ENCODE measurements around the gene SON.

Gene SON

DNA sequence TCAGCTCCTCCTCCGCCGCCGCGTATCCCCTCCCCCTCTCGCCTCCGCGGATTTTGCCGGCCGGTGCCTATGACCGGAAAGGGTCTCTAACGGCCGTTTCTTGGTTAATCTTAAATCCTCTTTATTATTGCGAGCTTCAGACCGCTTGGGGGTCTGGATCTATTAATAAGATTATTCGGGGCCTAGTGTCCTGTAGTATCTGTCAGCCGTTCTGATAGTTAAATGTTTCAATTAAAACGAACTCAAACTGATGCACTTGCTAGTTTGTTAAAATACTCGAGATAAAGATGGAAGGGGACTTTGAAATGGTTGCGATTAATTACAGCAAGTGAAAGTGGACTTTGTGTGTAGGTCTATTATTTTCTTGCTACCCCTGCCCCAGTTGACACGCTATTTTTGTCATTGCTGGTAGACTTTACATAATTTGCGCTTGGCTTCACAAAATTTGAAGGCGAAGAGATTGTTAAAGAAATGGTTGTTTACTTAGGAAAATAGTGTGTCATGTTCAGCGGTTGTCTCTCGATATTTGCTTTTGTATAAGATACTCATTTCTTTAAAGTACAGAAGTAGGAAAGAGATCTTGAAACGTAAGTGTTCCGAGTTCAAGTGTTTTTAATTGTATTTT, 779 bp downstream of the SON start:
- DNase-seq (ENCODE audit: low read depth in 2 of 2) = peak; percentile 15 to 52

DNA sequence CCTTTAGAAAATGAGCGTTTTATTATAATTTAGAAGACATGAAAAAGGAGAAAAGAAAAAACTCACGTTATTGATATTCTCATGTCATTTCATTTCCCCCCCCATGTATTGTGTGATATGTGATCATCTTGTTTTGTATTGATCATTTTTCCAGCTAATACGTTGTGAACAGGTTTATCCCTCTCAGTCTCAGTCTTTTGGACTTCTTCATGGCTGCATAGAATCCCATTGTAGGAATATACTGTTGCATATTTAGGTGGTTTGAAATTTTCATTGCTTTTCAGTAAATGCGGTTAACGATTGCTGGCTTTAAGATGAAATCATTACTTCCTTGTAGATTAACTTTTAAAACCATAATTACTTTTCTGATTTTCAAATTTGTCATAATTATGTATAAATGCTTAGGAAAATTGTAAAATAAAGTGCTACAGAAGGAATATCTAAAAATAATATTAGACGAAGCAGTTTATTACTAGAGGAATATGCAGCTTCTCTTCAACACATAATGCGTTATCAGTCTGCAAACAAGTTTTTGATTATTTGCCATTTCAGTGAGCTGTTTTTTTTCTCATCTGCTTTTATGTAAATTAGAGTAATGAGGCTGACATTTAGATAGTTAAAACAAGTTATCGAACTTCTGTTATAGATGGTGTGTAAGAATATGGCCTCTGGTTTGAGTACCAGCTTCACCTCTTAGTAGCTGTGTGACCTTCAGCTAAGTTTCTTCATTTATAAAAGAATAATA, 1.8 kb downstream of the SON start:
- DNase-seq (ENCODE audit: low read depth in 2 of 2) = no peak

DNA sequence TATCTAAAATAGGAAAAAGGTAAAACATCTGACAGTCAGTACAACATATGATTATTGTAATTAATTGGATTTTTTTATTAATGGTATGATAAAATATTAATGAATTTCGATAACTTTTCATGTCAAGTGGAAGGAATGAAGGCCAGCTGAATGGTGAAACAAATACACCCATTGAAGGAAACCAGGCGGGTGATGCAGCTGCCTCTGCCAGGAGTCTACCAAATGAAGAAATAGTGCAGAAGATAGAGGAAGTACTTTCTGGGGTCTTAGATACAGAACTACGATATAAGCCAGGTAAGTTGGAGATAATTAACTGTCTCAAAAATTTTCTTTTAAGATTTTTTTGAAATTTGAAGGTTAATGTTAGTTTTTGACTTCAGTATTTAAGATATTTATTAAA, 3.2 kb downstream of the SON start:
- no peak for DNase-seq (ENCODE audit: low read depth in 2 of 2)

DNA sequence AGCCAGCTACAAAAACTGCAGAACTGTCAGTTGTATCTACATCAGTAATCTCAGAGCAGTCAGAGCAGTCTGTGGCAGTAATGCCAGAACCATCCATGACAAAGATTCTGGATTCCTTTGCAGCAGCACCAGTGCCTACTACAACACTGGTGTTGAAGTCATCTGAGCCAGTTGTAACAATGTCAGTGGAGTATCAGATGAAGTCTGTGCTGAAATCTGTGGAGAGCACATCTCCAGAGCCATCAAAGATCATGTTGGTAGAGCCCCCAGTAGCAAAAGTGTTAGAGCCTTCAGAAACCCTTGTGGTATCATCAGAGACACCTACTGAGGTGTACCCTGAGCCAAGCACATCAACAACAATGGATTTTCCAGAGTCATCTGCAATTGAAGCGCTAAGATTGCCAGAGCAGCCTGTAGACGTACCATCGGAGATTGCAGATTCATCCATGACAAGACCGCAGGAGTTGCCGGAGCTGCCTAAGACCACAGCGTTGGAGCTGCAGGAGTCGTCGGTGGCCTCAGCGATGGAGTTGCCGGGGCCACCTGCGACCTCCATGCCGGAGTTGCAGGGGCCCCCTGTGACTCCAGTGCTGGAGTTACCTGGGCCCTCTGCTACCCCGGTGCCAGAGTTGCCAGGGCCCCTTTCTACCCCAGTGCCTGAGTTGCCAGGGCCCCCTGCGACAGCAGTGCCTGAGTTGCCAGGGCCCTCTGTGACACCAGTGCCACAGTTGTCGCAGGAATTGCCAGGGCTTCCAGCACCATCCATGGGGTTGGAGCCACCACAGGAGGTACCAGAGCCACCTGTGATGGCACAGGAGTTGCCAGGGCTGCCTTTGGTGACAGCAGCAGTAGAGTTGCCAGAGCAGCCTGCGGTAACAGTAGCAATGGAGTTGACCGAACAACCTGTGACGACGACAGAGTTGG, 7.3 kb downstream of the SON start:
- no peak for DNase-seq (ENCODE audit: low read depth in 2 of 2)

DNA sequence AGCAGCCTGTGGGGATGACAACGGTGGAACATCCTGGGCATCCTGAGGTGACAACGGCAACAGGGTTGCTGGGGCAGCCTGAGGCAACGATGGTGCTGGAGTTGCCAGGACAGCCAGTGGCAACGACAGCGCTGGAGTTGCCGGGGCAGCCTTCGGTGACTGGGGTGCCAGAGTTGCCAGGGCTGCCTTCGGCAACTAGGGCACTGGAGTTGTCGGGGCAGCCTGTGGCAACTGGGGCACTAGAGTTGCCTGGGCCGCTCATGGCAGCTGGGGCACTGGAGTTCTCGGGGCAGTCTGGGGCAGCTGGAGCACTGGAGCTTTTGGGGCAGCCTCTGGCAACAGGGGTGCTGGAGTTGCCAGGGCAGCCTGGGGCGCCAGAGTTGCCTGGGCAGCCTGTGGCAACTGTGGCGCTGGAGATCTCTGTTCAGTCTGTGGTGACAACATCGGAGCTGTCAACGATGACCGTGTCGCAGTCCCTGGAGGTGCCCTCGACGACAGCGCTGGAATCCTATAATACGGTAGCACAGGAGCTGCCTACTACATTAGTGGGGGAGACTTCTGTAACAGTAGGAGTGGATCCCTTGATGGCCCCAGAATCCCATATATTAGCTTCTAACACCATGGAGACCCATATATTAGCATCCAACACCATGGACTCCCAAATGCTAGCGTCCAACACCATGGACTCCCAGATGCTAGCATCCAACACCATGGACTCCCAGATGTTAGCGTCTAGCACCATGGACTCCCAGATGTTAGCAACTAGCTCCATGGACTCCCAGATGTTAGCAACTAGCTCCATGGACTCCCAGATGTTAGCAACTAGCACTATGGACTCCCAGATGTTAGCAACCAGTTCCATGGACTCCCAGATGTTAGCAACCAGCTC, 8.2 kb downstream of the SON start:
- DNase-seq (ENCODE audit: low read depth in 2 of 2) = no peak

DNA sequence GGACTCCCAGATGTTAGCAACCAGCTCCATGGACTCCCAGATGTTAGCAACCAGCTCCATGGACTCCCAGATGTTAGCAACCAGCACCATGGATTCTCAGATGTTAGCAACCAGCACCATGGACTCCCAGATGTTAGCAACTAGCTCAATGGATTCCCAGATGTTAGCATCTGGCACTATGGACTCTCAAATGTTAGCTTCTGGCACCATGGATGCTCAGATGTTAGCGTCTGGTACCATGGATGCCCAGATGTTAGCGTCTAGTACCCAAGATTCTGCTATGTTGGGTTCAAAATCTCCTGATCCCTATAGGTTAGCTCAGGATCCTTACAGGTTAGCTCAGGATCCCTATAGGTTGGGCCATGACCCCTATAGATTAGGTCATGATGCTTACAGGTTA, 8.8 kb downstream of the SON start:
- no peak for DNase-seq (ENCODE audit: low read depth in 2 of 2)

DNA sequence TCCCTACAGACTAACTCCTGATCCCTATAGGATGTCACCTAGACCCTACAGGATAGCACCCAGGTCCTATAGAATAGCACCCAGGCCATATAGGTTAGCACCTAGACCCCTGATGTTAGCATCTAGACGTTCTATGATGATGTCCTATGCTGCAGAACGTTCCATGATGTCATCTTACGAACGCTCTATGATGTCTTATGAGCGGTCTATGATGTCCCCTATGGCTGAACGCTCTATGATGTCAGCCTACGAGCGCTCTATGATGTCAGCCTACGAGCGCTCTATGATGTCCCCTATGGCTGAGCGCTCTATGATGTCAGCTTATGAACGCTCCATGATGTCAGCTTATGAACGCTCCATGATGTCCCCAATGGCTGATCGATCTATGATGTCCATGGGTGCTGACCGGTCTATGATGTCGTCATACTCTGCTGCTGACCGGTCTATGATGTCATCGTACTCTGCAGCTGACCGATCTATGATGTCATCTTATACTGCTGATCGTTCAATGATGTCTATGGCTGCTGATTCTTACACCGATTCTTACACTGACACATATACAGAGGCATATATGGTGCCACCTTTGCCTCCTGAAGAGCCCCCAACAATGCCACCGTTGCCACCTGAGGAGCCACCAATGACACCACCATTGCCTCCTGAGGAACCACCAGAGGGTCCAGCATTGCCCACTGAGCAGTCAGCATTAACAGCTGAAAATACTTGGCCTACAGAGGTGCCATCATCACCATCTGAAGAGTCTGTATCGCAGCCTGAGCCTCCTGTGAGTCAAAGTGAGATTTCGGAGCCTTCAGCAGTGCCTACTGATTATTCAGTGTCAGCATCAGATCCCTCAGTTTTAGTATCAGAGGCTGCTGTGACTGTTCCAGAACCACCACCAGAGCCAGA, 9.5 kb downstream of the SON start:
- no peak for DNase-seq (ENCODE audit: low read depth in 2 of 2)

DNA sequence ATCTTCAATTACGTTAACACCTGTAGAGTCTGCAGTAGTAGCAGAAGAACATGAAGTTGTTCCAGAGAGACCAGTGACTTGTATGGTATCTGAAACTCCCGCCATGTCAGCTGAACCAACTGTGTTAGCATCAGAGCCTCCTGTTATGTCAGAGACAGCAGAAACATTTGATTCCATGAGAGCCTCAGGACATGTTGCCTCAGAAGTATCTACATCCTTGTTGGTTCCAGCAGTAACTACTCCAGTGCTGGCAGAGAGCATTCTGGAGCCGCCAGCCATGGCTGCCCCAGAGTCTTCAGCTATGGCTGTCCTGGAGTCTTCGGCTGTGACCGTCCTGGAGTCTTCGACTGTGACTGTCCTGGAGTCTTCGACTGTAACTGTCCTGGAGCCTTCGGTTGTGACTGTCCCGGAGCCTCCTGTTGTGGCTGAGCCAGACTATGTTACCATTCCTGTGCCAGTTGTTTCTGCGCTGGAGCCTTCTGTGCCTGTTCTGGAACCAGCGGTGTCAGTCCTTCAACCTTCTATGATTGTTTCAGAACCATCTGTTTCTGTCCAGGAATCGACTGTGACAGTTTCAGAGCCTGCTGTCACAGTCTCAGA, 10.3 kb downstream of the SON start:
- no peak for DNase-seq (ENCODE audit: low read depth in 2 of 2)

DNA sequence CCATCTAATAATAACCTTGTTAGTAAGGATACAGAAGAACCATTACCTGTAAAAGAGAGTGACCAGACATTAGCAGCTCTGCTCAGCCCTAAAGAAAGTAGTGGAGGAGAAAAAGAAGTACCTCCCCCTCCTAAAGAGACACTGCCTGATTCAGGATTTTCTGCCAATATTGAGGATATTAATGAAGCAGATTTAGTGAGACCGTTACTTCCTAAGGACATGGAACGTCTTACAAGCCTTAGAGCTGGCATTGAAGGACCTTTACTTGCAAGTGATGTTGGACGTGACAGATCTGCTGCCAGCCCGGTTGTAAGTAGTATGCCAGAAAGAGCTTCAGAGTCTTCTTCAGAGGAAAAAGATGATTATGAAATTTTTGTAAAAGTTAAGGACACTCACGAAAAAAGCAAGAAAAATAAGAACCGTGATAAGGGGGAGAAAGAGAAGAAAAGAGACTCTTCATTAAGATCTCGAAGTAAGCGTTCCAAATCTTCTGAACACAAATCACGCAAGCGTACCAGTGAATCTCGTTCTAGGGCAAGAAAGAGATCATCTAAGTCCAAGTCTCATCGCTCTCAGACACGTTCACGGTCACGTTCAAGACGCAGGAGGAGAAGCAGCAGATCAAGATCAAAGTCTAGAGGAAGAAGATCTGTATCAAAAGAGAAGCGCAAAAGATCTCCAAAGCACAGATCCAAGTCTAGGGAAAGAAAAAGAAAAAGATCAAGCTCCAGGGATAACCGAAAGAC, 11.6 kb downstream of the SON start:
- no peak for DNase-seq (ENCODE audit: low read depth in 2 of 2)

DNA sequence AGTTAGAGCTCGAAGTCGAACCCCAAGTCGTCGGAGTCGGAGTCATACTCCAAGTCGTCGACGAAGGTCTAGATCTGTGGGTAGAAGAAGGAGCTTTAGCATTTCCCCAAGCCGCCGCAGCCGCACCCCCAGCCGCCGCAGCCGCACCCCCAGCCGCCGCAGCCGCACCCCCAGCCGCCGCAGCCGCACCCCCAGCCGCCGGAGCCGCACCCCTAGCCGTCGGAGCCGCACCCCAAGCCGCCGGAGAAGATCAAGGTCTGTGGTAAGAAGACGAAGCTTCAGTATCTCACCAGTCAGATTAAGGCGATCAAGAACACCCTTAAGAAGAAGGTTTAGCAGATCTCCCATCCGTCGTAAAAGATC, 12.1 kb downstream of the SON start:
- no peak for DNase-seq (ENCODE audit: low read depth in 2 of 2)

DNA sequence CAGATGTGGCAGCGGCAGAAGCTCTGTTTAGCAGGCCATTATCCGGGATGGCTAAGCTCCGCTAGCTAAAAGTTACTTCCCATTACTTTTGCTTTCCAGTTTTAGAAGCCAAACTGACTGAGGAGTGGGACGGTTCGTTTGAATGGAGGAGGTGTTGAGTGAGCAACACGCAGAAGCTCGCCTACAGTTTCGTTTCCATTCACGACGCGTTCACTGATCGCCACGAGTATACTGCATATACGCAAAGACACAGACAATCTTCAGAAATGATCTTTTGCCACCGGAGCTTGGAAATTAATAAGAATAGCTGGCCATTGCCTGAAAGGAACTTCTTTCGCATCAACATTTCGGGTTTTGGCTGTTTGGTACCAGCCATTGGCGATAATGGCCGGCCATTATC, 14.6 kb downstream of the SON start:
- DNase-seq (ENCODE audit: low read depth in 2 of 2) = no peak

DNA sequence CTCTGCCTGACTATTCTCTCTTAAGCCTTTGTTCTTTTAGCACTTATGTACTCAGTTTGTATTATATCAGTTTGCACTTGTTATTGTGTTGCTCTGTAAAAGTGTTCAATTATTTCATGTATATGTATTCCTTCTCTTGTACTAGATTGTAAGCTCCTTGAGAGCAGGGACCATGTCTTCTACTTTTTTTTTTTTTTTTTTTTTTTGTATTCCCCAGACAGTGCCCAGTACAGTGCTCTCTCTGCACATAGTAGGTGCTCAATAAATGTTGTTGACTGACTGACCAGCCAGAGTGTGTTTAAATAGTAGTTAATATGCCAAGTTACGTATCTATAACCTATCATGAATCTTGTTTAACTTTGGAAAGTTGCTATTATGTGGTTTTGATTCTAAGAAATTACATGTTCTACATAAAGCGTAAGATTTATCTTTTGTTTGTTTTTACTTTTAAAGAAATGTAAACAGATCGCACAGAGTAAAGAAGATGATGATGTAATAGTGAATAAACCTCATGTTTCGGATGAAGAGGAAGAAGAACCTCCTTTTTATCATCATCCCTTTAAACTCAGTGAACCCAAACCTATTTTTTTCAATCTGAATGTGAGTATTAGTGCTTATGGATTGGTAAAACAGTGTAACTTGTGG, 16.1 kb downstream of the SON start:
- no peak for DNase-seq (ENCODE audit: low read depth in 2 of 2)

DNA sequence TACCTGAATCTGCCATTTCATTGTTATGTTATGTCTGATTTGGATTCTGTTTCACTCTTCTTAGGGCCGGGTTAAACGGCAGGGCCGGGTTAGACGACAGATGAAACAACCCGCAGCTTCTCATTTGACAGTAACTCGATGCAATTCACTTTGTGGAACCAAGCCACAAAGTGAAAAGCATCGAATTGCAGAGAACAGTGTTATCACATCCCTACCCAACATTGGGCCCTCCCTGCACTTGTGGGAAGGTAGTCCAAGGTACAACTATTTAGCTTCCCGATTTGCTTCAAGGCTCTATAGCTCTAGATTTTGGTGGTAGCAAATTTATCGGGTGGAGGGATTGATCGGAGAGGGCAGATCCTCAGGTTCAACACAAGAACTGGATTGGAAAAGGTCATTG, 17.0 kb downstream of the SON start:
- DNase-seq (ENCODE audit: low read depth in 2 of 2) = no peak

DNA sequence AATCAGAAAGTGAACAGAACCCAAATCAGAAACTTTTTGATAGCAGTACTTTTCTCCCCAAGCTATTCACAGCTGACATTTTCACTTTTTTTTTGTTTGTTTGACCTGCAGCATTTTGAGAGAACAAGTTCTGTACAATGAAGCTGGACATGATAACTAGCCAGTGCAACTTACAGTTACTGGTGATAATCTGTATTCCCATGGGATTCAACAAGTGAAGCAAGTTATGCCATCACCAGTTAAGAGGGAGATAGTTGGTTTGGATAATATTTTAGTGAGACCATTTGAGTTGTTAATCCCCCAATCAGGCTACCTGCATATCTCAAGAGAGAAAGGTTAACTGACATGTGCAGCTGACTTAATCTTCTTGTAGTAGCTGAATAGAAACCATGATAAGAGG, 18.1 kb downstream of the SON start:
- DNase-seq (ENCODE audit: low read depth in 2 of 2) = no peak

DNA sequence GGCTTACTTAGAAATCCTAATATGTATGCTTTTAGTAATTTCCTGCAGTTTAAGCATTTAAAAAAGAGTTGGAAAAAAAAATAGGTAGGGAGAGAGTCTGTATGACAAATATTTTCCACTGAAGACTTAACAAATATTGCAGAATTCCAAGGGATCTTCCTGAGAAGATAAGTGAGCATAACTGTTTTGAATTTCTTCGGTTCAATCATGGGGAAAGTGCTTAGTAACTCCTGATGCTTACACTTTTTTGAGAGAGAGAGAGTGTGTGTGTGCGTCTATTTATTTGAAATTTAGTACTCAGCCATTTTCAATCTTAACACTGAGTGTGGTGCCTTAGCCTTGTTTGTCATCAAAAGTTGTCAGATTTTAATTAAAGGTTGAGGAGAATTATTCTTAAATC, 18.5 kb downstream of the SON start:
- no peak for DNase-seq (ENCODE audit: low read depth in 2 of 2)

DNA sequence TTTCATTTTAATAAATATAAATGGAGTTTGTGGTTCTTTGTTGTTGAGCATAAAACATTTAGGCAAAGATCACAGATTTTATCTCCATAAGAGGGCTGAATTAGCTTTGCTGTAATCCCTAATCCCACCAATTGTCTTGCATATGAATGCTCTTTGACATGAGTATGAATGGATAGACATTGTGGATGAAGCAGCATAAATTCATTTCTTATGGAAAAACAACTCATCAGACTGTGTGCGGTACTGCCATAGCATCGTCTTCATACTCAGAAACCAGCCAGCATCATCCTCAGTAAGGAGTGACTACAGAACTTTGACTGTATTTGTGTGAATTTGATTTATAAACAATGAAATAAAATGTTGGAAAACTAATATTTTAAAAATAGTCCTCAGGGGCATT, 19.6 kb downstream of the SON start:
- no peak for DNase-seq (ENCODE audit: low read depth in 2 of 2)

DNA sequence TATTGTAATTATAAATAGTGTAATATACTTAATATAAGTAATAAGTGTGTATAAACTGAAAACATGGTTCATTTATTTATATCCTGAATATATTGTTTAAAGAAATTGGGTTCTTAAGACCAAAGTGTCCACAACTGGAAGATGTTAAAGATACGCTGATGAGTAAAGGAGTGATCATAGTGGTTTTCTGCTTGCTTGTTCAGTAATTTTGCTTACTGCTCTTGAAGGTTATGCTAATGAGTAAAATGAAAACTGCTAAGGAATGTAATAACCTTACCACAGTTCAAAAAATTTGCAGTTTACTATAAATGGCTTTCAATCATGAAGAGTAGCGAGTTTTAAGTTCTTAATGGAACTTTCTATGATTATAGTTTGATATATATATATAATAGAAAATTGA, 23.7 kb downstream of the SON start:
- no peak for DNase-seq (ENCODE audit: low read depth in 2 of 2)

DNA sequence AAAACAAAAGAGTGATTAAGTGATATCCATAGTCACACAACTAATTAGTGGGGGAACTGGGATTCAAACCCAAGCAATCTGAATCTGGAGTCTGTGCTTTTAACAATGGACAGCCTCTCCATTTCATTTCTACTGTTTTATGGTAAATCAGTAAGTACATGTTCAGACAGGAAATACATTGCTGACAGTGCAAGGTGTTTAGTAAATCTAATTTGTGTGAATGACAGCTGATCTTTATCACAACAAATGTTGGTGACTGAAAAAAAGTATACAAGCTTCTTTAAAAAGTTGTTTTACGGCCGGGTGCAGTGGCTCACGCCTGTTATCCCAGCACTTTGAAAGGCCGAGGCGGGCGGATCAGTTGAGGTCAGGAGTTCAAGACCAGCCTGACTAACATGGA, 25.1 kb downstream of the SON start:
- no peak for DNase-seq (ENCODE audit: low read depth in 2 of 2)

DNA sequence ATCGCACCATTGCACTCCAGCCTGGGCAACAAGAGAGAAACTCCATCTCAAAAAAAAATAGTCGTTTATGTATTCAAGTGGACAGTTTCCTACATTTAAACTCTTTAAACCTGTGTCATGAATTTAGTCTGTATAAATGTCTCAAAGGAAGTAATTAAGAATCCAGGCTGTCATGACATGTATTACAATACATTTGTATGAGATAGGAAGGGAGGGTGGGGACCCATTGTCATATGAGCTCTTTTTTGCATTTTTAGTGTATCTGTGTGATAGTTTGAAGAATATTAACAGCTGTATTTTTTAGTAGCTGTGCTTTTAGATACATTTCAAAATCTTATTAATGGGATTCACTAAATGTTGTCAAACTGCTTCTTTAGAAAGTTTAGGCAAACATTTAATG, 25.6 kb downstream of the SON start:
- no peak for DNase-seq (ENCODE audit: low read depth in 2 of 2)

All from stimulated activated CD4-positive, alpha-beta T cell treated with anti-CD3 and anti-CD28 coated beads, Interleukin-1b, Interleukin-23, amount 100 ng/mL, for 1 hour (primary cell).